NCI-H774 (cell line): ENCODE data around the gene GOLIM4.

Source experiments
- DNase-seq: peaks from one replicate; lab custom pipeline; 2025; lab: John Stamatoyannopoulos, UW

The GOLIM4 gene

GRCh38 chr3:167989999-167990398 is 105.7 kb downstream of the GOLIM4 start:
- DNase-seq = no peak

GRCh38 chr3:167989066-167989465 is 106.7 kb downstream of the GOLIM4 start:
- DNase-seq = no peak

GRCh38 chr3:167983583-167983982 is 112.1 kb downstream of the GOLIM4 start:
- no peak for DNase-seq

GRCh38 chr3:167978486-167978885 is 117.2 kb downstream of the GOLIM4 start:
- DNase-seq = no peak

GRCh38 chr3:167978071-167978470 is 117.7 kb downstream of the GOLIM4 start:
- DNase-seq = no peak

- DNase-seq = no peak
Observed at GRCh38 chr3:167976516-167977361, 119.0 kb downstream of the GOLIM4 start.

DNA sequence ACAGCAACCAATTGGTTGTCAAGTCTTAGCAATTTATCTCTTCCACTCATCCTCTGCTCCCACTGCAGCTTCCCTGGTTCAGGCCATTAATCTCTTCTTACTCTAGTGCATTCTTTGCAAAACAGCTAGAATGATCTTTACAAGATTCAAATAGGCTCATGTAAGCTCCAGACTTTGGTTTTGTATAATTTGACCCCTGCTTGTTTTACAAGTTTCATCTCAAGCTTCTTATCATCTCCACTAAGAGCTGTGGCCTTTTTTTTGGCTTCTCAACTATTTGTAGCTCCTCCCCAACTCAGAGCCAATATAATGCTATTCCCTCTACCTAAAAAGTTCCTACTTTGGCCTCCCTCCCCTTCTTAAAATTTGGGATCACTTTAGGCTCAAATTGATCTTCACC is 121.8 kb downstream of the GOLIM4 start:
- DNase-seq = no peak

DNA sequence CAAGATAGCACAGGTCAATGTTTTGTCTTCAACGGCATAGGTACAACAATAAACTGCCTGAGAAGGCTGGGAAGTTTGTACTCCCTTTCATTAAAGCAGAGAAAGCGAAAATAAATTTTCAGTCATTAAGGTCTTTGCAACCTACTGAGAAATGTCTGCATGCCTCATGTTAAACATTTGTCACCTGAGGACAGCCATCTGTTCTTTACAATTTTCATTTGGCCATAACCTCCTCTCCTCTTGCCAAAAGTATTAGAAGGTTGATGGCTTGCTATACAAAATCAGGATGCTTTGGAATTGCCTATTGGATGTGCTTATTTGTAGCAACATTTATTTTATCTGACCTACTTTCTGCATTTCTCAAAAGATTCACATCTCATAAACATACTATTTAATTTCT is 122.7 kb downstream of the GOLIM4 start:
- no peak for DNase-seq

DNA sequence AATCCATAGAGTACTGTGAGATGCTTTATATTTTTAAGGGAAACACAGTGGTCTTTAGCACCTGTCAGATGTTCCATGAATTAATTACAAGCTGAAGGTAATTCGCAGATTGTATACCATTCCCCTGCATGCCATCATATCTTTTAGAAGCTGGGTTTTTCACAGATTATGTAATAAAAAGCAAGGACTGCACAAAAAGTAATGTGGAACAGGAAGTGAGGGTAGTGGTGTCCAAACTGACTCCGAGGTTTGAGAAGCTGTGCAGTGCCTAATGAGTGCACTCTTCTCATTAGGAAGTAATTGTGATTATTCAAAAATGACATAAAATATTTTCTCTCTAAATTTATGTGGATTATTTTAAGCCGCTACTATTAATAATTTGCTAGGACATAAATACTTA is 123.2 kb downstream of the GOLIM4 start:
- DNase-seq = no peak

- no peak for DNase-seq
Observed at GRCh38 chr3:167969548-167969947, 126.2 kb downstream of the GOLIM4 start.

DNA sequence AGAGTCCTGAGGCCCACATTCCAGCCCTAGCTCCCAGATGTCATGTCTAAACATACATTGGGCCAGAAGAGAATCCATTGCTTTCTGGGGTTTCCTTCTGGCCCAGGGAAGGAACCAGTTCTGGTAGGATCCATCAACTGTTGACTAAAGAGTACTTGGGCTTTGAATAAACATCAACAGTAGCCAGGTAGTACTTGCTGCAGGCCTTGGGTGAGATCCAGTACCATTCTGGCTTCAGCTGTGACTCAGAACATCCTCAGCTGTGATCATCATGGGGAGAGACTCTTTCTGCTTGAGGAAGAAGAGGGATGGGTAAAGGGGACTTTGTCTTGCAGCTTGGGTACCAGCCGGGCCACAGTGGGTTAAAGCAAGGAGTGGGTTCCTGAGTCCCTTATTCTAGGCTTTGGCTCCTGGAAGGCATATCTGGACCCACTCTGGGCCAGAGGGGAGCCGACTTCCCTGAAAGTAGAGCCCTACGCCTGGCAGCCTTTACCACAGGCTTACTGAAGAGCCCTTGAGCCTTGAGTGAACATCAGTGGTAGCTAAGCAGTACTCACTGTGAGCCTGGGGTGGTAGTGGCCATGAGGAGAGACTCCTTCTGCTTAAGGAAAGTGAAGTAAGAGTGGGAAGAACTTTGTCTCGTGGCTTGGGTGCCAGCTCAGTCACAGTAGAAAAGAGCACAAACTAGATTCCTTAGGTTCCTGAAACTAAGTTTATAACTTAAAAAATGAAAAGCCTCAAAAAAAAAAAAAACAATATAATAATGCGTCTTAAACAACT is 128.3 kb downstream of the GOLIM4 start:
- DNase-seq = no peak
